ENCODE data around the gene GULP1.

GRCh38 chr2:188425266-188425665 is 133.6 kb downstream of the GULP1 start:
- TF ChIP-seq ZNF565 (CRISPR knock-in tag; conservative IDR thresholded peaks at IDR 0.05; ENCODE audit: low read depth) (no peak), CSDC2 (CRISPR knock-in tag; IDR thresholded peaks at IDR 0.05) (no peak), TSHZ2 (CRISPR knock-in tag; IDR thresholded peaks at IDR 0.05) (no peak)
